ENCODE measurements around the gene GSTA3. TPM values are rescaled to one million over a fixed set of nuclear protein-coding genes. Genes with fewer than 3 reads are reported as not detected.
"Not testable (repeated sequence)": the region's sequence is repeated elsewhere in the genome, so short reads cannot be mapped to it uniquely, and the experiment has no call there.

Gene GSTA3
- polyA plus RNA-seq, 1 experiment, result not detected

DNA sequence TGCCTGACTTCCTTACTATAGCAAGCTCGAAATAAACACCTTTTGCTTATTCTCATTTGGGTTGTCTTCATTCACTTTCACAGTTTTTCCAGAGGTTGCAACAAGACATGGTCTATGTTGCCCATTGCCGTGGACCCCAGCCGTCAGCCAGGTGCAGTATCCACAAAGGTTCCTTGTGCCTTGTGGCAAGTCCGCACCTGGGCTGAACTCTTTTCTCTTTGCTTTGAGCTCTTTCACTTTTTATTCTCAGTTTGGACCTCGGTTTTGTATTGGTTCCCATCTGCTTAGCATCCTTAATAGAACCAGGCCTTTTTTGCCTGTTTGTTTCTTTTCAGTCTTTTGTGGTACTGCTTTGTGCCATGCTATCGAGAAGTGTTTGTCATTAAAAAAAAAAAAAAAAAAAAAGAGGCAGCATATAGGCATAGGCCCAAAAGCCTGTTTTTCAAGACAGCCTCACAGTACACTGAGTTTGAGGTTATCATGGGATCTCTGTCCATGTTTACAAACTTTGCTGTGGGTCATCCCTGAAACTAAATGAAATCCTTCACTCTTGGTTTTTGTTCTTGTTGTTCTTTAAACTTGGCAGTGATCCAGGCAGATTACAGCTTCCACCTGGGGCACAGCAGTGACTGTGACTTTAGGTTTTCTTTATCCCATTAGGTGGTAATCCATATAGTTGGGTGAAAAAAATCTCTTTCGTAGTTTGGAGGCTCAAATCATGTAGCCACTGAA, 33.3 kb downstream of the GSTA3 start:
- DNase-seq (ENCODE audit: low read depth, low spot score), result no peak
- CTCF ChIA-PET, result no interaction called here

DNA sequence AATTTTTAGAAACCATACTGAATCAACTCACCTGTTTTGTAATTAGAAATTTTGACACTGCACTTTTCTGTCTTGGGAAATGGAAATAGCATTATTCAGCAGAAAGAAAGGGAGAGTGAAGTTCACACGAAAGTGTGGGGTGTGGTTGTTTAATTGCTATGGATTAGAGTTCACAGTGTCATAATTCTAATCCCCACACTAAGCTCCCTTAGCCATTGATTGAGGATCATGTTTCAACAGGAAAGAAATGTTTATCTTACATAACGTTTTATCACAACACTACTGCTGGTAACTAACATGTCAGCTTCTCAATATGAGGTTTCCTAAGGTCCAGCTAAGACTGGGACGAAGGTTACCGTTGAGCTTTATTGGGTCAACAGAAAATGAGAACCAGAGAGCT, 37.5 kb downstream of the GSTA3 start:
- TF ChIP-seq, protein P1, sequence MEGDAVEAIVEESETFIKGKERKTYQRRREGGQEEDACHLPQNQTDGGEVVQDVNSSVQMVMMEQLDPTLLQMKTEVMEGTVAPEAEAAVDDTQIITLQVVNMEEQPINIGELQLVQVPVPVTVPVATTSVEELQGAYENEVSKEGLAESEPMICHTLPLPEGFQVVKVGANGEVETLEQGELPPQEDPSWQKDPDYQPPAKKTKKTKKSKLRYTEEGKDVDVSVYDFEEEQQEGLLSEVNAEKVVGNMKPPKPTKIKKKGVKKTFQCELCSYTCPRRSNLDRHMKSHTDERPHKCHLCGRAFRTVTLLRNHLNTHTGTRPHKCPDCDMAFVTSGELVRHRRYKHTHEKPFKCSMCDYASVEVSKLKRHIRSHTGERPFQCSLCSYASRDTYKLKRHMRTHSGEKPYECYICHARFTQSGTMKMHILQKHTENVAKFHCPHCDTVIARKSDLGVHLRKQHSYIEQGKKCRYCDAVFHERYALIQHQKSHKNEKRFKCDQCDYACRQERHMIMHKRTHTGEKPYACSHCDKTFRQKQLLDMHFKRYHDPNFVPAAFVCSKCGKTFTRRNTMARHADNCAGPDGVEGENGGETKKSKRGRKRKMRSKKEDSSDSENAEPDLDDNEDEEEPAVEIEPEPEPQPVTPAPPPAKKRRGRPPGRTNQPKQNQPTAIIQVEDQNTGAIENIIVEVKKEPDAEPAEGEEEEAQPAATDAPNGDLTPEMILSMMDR (IDR thresholded peaks at IDR 0.05; ENCODE audit: low read depth, low read length), result no peak
- H3K27me3 ChIP-seq (ENCODE audit: control insufficient read depth, insufficient read depth, low read length), result peaks cover 9% of the 10 kb centered on the region
- CTCF ChIA-PET, result interaction anchor here (1.0 to 1.1 kb wide), 2 partner anchors 10 to 473 kb away, joined by 3 to 4 read pairs; no protein-coding TSS in a partner anchor

More for the DNA sequence above, 33.3 kb downstream of the GSTA3 start:
- Histone ChIP-seq H3K9me3 (ENCODE audit: control insufficient read depth, insufficient read depth, low read length) (no peaks in the 10 kb centered on the region), H3K27me3 (ENCODE audit: control insufficient read depth, insufficient read depth, low read length) (peaks cover 9% of the 10 kb centered on the region), H3K27ac (ENCODE audit: low read depth, low read length) (no peak overlapping the region), H3K4me3 (ENCODE audit: low read depth, low read length) (no peak overlapping the region)
- POLR2A ChIA-PET, result no interaction called here
- TF ChIP-seq, protein P1 (IDR thresholded peaks at IDR 0.05; ENCODE audit: low read depth, low read length), result no peak

DNA sequence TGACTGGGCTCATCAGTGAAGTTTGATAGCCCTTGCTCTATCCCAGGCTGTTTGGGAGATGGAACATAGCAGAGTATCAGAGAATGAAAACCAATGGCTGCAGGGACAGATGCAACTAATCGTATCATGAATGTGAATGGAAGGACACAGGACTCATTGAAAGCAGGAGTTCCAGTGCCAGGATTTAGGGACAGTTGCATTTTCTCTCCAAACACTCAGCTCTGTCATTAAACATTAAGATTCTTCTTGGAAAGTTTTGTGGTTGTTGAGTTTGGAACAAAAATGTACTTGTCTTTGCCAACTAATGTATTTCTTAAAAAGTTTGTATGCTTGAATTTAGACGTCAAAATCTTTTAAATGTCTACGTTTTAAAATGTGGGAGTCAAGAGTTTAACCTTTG, 37.9 kb downstream of the GSTA3 start:
- no peak overlapping the region for H3K4me3 ChIP-seq (ENCODE audit: low read depth, low read length)
- no peak for DNase-seq (ENCODE audit: low read depth, low spot score)
- TF ChIP-seq, protein P1 (IDR thresholded peaks at IDR 0.05; ENCODE audit: low read depth, low read length), result no peak
- ChIA-PET CTCF (interaction anchor here (1.0 to 1.1 kb wide), 2 partner anchors 10 to 472 kb away, joined by 3 to 4 read pairs; no protein-coding TSS in a partner anchor), POLR2A (no interaction called here)
- peaks cover 9% of the 10 kb centered on the region for H3K27me3 ChIP-seq (ENCODE audit: control insufficient read depth, insufficient read depth, low read length)
- H3K27ac ChIP-seq (ENCODE audit: low read depth, low read length), result no peak overlapping the region
- H3K9me3 ChIP-seq (ENCODE audit: control insufficient read depth, insufficient read depth, low read length), result no peaks in the 10 kb centered on the region

More for the DNA sequence above, 37.5 kb downstream of the GSTA3 start:
- POLR2A ChIA-PET, result no interaction called here
- H3K9me3 ChIP-seq (ENCODE audit: control insufficient read depth, insufficient read depth, low read length), result no peaks in the 10 kb centered on the region
- no peak for DNase-seq (ENCODE audit: low read depth, low spot score)
- H3K27ac ChIP-seq (ENCODE audit: low read depth, low read length), result no peak overlapping the region
- H3K4me3 ChIP-seq (ENCODE audit: low read depth, low read length), result no peak overlapping the region

DNA sequence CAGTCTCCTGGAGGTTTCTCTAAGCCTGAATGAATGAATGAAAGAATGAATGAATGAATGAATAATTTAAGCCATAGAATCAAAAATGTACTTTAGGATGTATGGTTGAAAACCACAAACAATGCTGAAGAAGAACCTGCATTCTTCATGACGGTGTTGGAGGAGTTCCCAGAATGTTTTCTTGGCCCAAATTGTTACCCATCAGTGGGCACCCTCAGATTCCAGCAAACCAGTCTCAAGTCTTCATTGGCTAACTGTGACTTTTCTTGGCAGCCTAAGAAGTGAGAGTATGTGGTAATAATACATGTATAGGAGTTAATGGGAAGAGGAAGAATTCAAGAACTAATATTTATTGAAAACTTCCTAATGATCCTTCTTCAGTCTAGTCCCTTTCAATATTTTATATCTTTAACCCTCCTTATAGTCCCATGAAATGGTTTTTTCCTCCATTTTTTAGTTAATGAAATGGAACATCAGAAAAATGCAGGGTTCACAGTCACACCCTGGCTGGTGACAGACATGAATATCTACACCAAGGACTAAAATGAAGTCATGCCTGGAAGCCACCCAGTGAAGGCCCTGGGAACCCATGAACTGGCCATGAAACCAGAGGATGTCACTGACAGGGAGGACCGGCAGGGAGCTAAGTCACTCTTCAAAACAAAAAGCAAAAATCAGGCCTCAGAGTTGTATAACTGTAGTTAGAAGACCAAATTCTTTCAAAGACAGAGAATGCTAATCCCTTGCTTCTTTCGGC, 39.0 kb downstream of the GSTA3 start:
- H3K27ac ChIP-seq (ENCODE audit: low read depth, low read length); H3K27me3 ChIP-seq (ENCODE audit: control insufficient read depth, insufficient read depth, low read length); CTCF ChIA-PET; H3K9me3 ChIP-seq (ENCODE audit: control insufficient read depth, insufficient read depth, low read length); DNase-seq (ENCODE audit: low read depth, low spot score); POLR2A ChIA-PET; H3K4me3 ChIP-seq (ENCODE audit: low read depth, low read length): not testable (repeated sequence)

DNA sequence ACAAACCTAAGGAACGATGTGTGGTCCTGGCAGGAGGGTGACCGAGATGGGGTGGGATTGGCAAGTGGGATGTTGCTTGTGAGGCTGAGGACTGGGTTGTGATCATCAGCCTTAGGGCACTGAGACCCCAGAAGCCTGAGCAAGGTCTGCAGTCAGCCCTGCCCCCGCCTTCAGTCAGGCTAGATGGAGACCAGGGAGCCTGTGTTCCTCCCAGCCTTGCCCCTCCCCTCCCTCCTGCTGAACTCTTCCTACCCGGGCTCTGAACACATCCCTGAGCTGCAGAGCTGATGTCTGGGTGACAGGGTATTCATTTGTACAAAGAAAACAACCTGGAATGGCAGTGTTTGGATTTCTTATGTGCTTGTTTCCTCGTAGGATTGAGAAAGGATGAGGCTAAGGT, 40.6 kb downstream of the GSTA3 start:
- POLR2A ChIA-PET; H3K9me3 ChIP-seq (ENCODE audit: control insufficient read depth, insufficient read depth, low read length); CTCF ChIA-PET; H3K4me3 ChIP-seq (ENCODE audit: low read depth, low read length); H3K27ac ChIP-seq (ENCODE audit: low read depth, low read length); DNase-seq (ENCODE audit: low read depth, low spot score); H3K27me3 ChIP-seq (ENCODE audit: control insufficient read depth, insufficient read depth, low read length): not testable (repeated sequence)

DNA sequence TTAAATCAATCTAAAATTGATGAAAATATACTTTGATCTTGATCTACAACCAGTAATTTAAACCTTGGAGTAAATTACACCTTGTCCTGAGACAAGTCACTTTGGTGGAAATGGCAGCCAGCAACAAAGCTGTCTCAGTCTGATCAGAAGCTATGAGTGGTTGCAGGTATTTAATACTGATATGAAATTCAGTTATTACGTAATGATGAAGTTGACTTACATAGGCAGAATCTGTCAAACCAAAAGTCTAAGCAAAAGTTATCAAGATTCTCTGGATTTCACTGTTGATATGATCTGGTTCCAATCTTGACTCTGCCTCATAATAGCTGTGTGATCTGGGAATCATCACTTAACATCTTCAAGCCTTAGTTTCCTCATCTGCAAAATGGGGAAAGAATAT, 41.3 kb downstream of the GSTA3 start:
- Histone ChIP-seq H3K27me3 (ENCODE audit: control insufficient read depth, insufficient read depth, low read length) (peaks cover 3% of the 10 kb centered on the region), H3K27ac (ENCODE audit: low read depth, low read length) (no peak overlapping the region), H3K9me3 (ENCODE audit: control insufficient read depth, insufficient read depth, low read length) (no peaks in the 10 kb centered on the region), H3K4me3 (ENCODE audit: low read depth, low read length) (no peak overlapping the region)
- ChIA-PET POLR2A (no interaction called here), CTCF (no interaction called here)
- DNase-seq (ENCODE audit: low read depth, low spot score), result no peak
- TF ChIP-seq, protein P1 (IDR thresholded peaks at IDR 0.05; ENCODE audit: low read depth, low read length), result no peak

DNA sequence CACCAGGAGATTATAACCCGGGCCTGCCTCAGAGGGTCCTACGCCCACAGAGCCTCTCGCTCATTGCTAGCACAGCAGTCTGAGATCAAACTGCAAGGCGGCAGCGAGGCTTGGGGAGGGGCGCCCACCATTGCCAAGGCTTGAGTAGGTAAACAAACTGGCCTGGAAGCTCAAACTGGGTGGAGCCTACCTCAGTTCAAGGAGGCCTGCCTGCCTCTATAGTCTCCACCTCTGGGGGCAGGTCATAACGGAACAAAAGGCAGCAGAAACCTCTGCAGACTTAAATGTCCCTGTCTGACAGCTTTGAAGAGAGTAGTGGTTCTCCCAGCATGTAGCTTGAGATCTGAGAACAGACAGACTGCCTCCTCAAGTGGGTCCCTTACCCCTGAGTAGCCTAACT, 48.3 kb downstream of the GSTA3 start:
- CTCF ChIA-PET; H3K4me3 ChIP-seq (ENCODE audit: low read depth, low read length); POLR2A ChIA-PET; H3K27ac ChIP-seq (ENCODE audit: low read depth, low read length); H3K9me3 ChIP-seq (ENCODE audit: control insufficient read depth, insufficient read depth, low read length); H3K27me3 ChIP-seq (ENCODE audit: control insufficient read depth, insufficient read depth, low read length); DNase-seq (ENCODE audit: low read depth, low spot score): not testable (repeated sequence)

Data from AG04450 (cell line).